ENCODE data around the gene LAMA4.

DNA sequence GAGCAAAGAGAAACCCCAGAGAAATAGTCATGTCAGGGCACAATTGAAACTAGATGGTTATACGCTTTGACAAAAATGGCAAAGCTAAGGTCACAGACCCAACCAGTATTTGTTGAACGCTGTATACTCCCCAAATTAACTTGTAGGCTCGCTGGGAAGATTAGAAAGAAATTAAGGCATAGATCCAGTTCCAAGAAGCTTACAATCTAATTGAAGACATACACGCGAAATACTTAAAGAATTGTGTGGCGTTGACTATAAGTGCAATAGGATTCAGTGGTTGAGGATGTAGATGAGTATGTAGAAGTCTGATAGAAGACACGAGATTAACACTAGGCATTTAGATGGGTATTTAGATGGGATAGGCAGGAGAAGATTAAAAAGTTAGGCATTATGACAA, 166.5 kb downstream of the LAMA4 start:
- no peak for TF ChIP-seq POLR2A (IDR thresholded peaks at IDR 0.05)
- TF ChIP-seq, protein P1, sequence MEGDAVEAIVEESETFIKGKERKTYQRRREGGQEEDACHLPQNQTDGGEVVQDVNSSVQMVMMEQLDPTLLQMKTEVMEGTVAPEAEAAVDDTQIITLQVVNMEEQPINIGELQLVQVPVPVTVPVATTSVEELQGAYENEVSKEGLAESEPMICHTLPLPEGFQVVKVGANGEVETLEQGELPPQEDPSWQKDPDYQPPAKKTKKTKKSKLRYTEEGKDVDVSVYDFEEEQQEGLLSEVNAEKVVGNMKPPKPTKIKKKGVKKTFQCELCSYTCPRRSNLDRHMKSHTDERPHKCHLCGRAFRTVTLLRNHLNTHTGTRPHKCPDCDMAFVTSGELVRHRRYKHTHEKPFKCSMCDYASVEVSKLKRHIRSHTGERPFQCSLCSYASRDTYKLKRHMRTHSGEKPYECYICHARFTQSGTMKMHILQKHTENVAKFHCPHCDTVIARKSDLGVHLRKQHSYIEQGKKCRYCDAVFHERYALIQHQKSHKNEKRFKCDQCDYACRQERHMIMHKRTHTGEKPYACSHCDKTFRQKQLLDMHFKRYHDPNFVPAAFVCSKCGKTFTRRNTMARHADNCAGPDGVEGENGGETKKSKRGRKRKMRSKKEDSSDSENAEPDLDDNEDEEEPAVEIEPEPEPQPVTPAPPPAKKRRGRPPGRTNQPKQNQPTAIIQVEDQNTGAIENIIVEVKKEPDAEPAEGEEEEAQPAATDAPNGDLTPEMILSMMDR (IDR thresholded peaks at IDR 0.05): no peak

Data from testis (tissue), 2 donors.